Stimulated activated CD4-positive, alpha-beta T cell treated with anti-CD3 and anti-CD28 coated beads, Interleukin-2, amount 100 ng/mL, for 4 hours (primary cell): ENCODE results near the gene TAF5L.
"Not testable (repeated sequence)": the region's sequence is repeated elsewhere in the genome, so short reads cannot be mapped to it uniquely, and the experiment has no call there.

ENCODE experiments used
- DNase-seq: peaks from one replicate; pipeline ENCODE4 v3.0.0-alpha.2; 2020; ENCODE audit warnings: low read depth

Gene TAF5L

GRCh38 chr1:229567109-229567868 is 58.6 kb downstream of the TAF5L start:
- DNase-seq: no peak

GRCh38 chr1:229563701-229564100 is 62.2 kb downstream of the TAF5L start:
- no peak for DNase-seq

- no peak for DNase-seq
These were observed 62.7 kb downstream of the TAF5L start for GRCh38 chr1:229563241-229563640.

GRCh38 chr1:229562686-229563085 is 63.2 kb downstream of the TAF5L start:
- no peak for DNase-seq

- no peak for DNase-seq
These were observed 64.8 kb downstream of the TAF5L start for GRCh38 chr1:229561141-229561540.

GRCh38 chr1:229560124-229560523 is 65.8 kb downstream of the TAF5L start:
- DNase-seq: not testable (repeated sequence)

GRCh38 chr1:229559336-229559801 is 66.6 kb downstream of the TAF5L start:
- DNase-seq: not testable (repeated sequence)

- peak; percentile 72 for DNase-seq
These were observed 67.2 kb downstream of the TAF5L start, which contains the start of gene ABCB10 for GRCh38 chr1:229558460-229559335. Gene ABCB10 (minus strand): TSS chr1:229558707. CDS start chr1:229558652, 55 bp downstream.

GRCh38 chr1:229557913-229558414 is 68.0 kb downstream of the TAF5L start:
- DNase-seq: peak; percentile 9

GRCh38 chr1:229557200-229557850 is 68.6 kb downstream of the TAF5L start:
- peak; percentile 4 for DNase-seq

- DNase-seq: no peak
These were observed 70.9 kb downstream of the TAF5L start for GRCh38 chr1:229554886-229555621.

GRCh38 chr1:229553621-229554130 is 72.2 kb downstream of the TAF5L start:
- no peak for DNase-seq

- no peak for DNase-seq
These were observed 73.2 kb downstream of the TAF5L start for GRCh38 chr1:229552732-229553131.

GRCh38 chr1:229550812-229551567 is 74.9 kb downstream of the TAF5L start:
- DNase-seq: no peak

GRCh38 chr1:229547542-229547941 is 78.4 kb downstream of the TAF5L start:
- DNase-seq: no peak

- no peak for DNase-seq
These were observed 81.3 kb downstream of the TAF5L start for GRCh38 chr1:229544587-229544986.
